HG03103 (cell line): ENCODE data around the gene UNC5CL.

Experiments used
- ATAC-seq: cut with Tn5 transposase; IDR thresholded peaks from one replicate; pipeline ENCODE4 v1.9.1; 2021; ENCODE audit warnings: low read depth; ENCODE audit not compliant: unreplicated experiment

UNC5CL gene

DNA sequence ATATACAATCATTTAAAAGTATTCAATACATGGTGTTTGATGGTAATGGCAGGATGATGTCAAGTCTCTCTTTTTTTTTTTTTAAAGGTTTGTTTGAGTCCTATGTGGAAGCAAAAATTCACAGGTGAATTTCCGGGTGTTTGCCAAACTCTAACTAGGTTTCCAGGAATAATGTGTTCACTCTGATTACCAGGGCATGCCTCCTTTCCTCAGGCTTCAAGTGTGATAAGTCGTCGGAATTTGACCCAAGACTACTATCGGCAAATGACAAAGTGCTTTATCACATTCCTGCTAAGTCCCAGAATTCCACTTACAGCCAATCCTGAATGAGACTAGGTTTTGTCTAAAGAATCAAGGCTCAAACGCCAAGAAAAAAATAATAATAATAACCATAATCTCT lies 25.8 kb upstream of the UNC5CL start:
- ATAC-seq: no peak

DNA sequence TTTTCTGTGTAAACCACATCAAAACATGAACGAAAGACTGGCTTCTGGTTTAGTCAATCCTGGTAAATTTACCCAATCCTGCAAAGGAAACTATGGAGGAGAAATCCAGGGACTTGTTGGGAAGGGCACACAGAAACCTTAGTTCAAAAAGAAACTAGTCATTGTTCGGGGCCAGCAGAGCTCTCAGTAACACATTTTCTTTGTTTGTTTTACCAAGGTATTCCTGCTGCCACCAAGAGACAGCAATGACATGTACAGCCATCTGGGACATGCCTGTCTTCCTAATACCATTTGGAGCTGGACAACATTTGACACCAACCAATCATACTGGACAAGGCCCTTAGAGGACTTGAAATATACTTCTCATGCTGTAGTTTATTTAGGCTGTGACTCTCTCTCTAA lies 24.9 kb upstream of the UNC5CL start:
- no peak for ATAC-seq

DNA sequence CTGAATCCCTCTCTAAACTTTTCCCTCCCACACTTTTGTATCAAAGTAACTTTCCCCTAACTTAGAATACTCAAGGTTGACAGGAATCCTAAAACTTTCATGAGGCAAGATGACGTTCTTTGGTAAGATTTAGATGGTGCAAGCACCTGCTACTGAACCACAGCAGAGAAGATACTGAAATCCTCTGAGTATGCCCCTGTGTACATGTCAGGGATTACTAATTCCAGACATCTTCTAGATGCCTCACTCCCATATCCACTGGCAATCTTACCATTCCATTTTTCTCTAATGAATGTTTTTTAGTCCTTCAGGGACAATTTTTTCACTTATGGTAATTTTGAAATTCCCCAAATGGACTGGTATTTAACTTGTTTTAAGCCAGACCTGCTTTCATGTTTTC lies 23.0 kb upstream of the UNC5CL start:
- no peak for ATAC-seq

DNA sequence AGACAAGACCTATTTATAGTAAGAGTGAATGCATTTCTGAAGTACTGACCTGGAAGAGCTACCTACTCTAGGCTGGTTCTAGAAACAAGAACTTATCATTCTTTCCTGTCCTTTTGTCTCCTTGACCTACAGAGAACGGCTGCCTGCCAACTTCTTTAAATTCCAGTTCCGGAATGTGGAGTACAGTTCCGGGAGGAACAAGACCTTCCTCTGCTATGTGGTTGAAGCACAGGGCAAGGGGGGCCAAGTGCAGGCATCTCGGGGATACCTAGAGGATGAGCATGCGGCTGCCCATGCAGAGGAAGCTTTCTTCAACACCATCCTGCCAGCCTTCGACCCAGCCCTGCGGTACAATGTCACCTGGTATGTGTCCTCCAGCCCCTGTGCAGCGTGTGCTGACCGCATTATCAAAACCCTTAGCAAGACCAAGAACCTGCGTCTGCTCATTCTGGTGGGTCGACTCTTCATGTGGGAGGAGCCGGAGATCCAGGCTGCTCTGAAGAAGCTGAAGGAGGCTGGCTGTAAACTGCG lies 22.2 kb upstream of the UNC5CL start:
- ATAC-seq: no peak

DNA sequence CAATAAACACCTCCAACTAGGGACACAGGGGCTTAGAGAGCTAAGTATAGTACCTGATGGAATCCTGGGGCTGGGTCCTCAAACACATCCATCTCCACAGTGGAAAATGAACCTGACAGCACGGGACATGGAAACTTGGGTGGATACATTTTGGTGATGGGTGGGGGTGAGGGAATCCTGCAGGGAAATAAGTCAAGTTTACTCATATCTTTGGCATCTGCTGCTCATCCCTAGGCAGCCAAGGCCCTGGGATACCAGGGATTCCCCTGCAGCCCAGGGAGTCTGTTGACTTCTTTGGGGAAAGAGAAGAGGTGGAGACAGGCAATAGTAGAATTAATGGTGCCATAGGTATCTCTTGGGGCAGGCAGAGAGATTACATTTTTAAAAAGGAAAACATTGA lies 20.5 kb upstream of the UNC5CL start:
- no peak for ATAC-seq

DNA sequence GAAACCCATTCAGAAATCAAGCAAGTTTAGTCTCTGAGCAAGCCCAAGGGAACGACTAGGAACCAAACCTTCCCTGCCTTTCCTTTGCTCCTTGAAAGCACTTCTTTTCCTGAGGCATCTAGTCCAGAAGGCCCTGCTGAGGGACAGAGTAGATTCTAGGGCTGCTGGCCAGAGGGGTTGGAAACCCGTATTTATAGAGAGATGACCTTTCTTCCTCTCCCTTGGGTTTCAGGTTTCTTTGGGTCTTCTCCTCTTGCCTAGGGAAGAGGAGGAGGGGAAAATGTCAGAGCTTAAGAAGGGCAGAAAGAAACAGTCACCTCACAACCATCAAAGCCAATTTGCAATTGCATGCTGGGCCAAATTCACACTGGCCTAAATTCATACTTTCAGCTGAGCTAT lies 19.8 kb upstream of the UNC5CL start:
- no peak for ATAC-seq

DNA sequence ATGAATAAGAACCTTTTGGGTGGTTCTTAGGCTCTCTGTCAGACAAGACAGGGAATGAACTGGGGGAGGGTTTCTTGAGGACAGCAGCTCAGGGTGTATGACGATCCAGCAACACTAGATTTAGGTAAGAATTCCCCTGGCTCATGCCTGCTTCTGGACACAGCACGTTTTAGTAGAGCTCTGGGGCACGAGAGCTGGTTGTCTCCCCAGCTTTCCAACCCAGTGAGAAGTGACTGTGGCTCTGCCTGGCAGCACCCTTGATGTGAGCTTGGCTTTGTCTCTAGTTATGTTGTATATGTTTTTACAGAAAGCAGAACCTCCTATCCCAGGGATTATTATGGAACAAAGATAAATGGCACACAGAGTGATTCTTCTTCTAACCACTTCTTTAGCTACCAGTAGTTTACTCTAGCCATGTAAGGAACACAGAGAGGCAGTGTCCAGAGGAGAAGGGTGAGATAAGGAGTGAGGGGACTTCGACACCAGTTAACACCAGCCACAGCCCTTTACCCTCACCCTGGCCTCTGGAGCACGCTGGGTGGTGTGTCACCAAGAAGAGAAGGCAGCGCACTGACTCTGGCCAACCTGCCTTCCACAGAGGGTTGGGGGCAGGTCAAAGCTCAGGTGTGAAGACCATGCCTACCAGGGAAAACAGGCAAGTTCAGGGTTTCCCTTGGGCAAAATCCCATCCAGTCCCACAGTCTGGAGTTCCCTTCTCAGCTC lies 17.9 kb upstream of the UNC5CL start:
- no peak for ATAC-seq

DNA sequence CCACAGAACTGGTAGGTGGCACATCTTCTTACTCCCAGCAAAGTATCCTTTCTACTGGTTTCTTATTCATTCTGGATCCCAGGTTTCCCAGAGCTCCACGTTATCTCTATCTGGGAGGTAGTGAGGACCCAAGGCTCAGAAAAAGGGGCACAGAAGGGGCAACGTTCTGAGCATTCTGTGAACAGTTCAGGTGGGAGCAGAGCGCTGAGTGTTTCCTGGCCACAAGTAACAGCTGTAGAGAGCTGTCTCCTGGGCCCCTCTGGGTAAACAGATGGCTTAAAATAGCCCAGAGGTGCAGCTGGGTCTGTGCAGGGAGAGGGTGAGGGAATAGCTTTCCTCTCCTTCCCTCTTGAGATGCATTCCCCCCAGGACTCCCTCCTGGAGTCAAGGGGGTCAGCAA lies 16.1 kb upstream of the UNC5CL start:
- ATAC-seq: no peak

DNA sequence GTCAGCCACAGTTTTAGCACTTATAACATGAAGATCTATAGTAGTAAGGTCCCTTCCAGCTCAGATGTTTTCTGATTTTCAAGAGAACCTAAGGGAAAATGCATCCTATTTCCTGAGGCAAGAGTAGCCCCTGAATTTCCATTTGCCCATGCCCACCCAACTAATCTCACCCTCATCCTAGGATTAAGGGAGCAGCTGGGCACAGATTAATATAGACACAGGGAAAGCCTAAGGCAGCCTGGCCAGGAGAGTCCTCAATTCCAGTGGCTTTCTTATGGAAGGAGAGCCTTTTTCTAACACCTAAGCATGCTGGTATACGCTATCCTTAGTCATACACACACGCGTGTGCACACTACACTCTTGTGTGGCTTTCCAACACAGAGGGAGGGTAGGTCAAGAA lies 15.5 kb upstream of the UNC5CL start:
- ATAC-seq: no peak

DNA sequence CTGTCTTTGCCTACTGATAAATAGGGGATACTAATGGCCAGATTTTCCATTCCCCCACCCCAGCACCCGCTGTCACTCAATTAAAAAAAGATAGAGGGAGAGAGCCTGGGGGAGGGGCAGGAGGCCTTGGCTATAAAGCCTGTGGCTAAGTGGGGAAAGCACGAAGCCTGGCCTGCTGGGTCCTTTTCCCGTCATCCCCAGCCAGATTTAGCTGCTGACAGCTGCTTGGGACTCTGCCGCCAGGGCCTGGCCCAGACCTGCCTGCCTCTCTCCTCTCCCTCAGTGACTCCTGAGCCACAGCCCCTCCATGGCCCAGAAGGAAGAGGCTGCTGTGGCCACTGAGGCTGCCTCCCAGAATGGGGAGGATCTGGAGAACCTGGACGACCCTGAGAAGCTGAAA lies 14.0 kb upstream of the UNC5CL start, which contains the start of gene APOBEC2:
APOBEC2 (plus strand) TSS at position 162 of the 400 bp plus-strand sequence; CDS start at position 308, 146 bp downstream.
- ATAC-seq: no peak

DNA sequence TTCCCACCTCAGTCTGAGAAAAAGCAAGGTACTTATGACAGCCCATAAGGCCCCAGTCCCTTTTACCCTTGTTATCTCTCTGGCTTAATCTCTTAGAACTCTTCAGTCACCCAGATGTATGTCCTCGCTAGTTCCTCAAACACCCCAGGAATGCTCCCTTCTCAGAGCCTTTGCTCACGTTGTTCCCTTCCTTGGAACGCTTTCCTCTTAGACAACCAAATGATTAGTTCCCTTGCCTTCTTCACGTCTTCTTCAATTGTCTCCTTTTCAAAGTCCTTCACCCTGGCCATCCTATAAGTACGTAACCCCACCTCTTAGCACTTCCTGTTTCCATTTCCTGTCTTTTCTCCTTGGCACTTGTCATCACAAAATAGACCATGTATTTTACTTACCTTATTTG lies 12.9 kb upstream of the UNC5CL start:
- ATAC-seq: no peak

DNA sequence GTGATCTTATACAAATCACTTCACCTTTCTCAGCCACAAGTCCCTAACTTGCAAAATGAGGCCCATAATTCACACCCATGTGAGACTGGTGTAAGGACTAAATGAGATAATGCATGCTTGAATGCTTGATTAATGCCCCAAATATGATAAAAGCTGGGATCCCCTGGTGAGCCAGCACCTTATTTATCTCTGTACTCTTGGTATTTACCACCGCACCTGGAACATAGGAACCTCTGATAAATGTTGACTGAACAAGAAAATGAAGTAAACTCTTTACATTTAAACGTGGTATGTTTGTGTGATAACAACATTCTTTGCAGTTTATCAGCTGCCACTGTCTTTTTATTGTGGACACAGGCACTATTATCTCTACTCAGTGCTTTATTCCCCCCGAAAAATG lies 11.5 kb upstream of the UNC5CL start:
- ATAC-seq: no peak

DNA sequence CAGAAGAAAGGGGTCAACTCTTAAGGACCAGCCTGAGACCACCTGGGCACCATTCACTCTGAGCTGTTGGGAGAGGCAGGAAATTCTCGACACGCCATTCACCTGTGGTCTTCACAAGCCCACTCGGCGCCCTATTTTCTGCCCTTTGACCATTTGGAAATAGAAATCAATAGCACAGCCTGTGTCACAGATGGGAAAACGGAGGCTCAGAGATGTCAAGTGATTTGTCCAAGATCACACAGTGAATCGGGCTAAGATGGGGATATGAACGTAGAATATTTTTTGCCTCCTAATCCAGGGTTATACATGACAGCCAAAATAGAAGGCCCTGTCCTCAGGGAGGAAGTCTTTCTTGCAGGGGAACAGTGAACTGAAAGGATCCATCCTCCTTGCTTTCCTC lies 10.9 kb upstream of the UNC5CL start:
- no peak for ATAC-seq

DNA sequence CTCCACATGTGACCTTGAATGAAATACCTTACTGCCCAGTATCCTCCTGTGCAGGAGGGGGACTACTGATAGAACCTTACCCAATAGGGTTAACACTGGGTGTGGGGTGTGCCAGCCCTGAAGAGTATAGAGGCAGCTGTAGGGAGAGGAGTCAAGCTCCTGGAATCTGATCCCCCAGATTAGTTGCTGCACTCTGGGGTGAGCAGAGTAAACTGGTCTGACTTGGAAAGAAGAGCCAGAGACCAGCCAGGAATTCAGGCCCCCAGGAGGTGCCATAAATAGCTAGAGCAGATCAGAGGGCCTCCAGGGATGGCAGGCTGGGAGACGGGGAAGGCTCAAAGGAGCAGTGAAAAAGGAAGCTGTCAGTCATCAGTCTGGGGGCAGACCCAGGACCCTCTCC lies 10.5 kb upstream of the UNC5CL start:
- no peak for ATAC-seq

DNA sequence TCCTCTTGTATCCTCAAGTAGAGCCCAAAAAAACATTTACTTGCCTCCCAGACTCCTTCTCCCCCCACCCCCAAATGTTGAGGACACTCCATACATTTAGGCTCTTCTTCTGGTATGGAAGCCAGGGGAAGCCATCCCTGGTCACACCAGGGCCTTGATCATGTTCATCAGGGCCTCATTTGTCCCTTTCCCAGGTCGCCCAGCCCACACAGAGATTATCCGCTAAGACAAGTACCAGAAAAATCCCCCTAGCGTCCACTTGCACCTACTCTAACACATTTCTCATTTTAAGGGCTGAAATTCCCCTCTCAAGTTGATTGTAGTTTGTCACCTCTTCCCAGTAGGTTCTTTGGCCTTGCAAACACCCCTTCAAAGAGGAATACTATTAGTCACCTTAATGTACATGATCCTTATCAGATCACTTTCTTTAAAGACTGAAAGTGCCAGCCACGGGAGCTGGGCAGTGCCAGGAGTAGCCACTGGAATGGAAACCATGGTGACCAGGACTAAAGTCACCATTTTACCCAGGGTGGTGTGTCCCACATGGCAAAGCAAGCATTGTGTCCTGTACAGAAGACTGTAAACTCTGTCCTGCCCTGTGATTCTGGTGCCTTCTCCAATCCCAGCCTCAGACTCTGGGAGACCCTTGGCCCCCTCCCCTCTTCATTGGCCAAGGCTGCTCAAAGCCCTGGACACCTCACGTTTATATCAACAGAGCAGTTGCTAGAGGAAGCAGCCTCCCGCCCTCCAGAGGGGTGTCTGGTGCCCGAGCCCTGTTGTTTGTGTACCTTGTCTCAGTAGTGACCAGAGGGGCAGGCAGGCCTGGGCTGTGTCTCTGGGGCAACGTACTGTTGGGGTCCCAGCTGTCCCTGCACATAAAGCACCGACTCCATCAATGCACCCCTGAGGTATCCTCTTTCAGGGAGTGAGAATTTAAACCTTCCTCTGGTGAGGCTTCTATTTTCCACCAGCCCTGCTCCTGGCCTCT lies 9.0 kb upstream of the UNC5CL start:
- ATAC-seq: no peak

DNA sequence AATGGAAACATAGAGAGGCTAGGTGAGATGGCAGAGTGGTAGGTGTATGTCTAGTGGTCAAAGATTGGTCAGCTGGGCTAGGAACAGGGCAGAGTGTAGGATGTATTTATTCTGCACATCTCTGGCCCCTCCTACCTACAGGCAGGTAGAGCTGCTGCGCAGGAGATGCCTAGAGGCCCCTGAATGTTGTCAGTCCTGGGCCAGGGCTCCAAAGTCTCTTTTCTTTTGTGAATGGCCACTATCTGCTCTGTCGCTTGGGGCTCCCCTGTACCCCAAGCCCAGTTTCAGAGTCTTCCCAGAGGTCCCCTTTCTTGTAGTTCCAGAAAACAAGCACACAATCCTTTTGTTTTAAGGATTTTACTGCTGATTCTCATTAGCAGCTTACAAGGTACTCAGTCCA lies 8.3 kb upstream of the UNC5CL start:
- ATAC-seq: no peak

DNA sequence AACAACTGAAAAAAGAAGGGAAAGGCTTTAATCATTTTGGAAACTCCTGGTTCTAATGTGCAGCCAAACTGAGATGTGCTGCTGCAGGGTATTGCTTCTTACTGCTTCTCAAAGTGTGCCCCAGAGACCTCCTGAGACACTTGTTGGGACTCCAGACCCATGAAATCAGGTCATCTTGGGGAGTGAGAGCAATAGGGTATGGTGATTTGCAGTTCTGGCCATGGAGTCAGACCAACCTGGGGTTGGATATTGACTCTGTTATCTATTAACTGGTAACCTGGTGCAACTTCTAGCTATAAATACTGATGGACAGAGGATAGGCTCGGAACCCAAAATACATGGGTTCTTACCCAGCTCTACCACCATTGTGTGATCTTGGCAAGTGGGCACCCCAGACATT lies 7.1 kb upstream of the UNC5CL start:
- ATAC-seq: no peak

DNA sequence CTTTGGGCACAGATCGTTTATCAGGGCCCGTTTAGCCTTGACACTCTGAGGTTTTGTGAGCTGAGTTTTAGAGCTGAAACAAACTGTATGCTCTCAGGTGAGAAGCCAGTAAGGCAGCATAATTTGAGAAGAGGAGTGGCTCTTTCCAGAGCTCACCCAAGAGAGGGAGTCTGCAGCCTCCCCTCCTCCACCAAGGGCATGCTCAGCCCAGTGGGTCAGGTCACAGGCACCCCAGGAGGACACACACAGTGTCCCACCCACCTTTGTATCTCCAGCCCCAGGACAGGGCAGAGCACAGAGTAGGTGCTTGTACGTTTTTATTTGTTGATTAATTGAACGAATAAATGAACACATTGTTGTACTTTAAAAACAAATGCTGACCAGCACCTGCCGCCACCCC lies 6.6 kb upstream of the UNC5CL start:
- ATAC-seq: no peak

DNA sequence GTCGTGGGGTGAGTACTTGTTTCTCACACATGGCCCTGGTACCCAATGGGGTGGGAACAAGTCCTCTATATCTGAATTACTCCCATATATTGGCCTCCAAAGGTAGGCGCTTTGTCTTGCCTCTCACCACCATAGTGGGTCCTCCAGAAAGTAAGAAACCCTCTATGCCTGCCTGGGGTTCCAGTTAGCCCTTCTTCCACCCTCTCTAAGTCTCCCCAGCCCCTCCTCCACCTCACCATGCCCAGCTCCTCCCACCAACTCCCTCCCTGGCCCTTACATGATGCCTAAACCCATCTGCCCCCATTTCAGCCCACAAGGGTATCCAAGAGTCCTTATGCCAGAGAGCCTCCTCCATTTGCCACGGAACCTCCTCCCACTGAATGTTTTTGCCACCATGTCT lies 4.1 kb upstream of the UNC5CL start:
- ATAC-seq: no peak

DNA sequence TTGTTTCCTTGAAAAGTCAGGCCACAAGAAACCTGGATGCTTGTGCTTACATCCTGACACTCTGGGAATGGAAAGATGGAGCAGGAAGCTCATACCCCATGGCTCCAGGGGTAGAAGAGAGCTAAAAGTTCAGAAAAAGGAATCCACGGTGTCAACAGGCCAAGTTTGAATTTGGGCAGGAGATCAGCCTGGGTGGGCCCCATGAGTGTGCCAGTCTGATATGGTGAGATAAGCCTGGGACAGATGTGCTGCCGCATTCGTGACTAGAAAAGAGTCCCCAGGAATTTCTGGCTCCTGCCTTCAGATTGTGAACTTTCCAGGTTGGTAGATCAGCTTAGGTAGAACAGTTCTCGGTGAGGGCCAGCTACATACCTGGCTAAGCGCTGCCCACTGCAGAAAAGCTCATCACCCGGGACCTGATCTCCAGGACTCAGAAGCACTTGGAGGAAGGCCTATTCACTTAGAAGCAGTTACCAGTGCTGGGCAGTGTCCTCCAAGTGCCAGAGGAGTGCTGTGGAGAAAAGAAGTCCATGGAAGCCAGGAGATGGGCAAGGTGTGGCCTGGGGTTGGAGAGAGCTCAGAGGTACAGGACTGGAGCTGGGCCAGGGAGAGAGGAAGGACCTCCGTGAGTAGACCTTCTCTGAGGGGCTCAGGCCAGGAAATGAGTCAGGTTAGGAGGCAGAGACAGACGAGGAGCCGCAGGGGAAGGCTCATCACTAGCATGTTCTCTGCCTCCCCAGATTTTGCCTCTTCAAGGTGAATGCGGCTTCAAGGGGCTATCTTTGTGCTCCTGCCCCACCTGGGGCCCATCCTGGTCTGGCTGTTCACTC lies 3.4 kb upstream of the UNC5CL start, which contains the start of gene TSPO2:
TSPO2 (plus strand) TSS at position 242 of the 830 bp plus-strand sequence; CDS start at position 761, 519 bp downstream.
- no peak for ATAC-seq
